Measurements from ENCODE around the gene HIGD1C. TPM values are rescaled to one million over a fixed set of nuclear protein-coding genes. Genes with fewer than 3 reads are reported as not detected.
A peak's percentile ranks its signal among the peaks of the same experiment; 100 is the strongest.
"Not testable (repeated sequence)": the region's sequence is repeated elsewhere in the genome, so short reads cannot be mapped to it uniquely, and the experiment has no call there.

The HIGD1C gene
- total RNA-seq, 1 donor from 2014 or later = not detected

- intact Hi-C loops (cut with DNase I) = loop anchor here (2.0 kb wide), 1 partner anchor 55 kb away; no protein-coding TSS in a partner anchor
- ATAC-seq (no peak), DNase-seq (ENCODE audit: missing footprints) (no peak)
These were observed 22.5 kb upstream of the HIGD1C start for GRCh38 chr12:50929831-50930230.

GRCh38 chr12:50930477-50930876 is 21.9 kb upstream of the HIGD1C start:
- ATAC-seq; DNase-seq (ENCODE audit: missing footprints): not testable (repeated sequence)
- intact Hi-C loops (cut with DNase I) = loop anchor here (2.0 kb wide), 1 partner anchor 54 kb away; no protein-coding TSS in a partner anchor

GRCh38 chr12:50932787-50933280 is 19.5 kb upstream of the HIGD1C start:
- intact Hi-C loops (cut with DNase I) = no loop called here
- no peak for ATAC-seq
- no peak for DNase-seq (ENCODE audit: missing footprints)

DNA sequence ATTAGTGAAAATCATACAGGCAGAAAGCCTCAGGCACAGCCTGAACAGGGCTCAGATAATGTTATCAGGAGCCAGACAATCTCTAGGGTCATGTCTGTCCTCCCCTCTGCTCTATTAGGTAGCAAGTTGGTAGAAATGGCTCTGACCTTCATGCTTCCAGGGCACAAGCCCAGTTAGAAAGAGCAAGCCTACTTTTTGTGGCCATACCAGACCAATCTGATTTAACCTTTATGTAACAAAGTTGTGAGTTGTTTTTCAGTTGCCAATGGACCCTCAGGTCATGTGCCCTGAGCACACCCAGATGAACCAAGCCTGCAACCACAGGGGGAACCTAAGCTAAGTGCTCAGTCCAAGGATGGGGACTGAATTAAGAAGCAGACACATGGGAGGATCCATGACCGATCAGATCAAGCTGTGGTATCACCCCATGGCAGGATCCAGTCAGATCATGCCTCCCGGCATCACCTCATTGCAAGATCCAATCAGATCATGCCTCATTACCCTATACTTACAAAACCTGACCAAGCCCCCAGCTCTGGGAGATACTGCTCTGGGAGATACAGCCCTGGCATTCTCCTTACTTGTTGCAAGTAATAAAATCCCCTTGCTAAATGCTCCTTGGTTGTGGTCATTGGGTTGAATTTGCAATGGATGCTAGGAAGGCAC is 18.8 kb upstream of the HIGD1C start:
- peak; percentile 14 for ATAC-seq
- DNase-seq (ENCODE audit: missing footprints) = no peak
- intact Hi-C loops (cut with DNase I) = no loop called here

DNA sequence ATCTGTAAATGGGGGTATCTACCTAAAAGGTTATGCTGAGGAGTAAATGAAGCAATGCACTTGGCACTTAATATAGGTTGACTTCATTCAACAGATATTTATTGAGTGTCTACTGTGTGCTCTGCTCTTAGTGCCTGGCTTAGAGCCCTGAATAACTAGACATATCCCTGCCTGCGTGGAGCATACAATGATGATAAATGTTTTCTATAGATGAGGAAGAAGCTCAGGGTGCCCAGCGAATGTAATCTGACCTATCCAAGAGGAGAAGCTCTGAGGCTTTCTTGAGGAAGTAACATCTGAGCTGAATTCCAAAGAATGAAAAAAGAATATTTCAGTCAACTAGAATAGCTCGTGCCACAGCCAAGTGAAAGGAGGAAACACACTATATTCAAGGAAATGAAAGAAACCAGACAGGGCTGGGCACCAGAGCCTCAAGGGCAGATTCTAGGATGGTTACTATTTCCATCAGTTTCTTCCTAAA is 17.9 kb upstream of the HIGD1C start:
- intact Hi-C loops (cut with DNase I) = no loop called here
- DNase-seq (ENCODE audit: missing footprints) (no peak), ATAC-seq (peak; percentile 30)

GRCh38 chr12:50934981-50935807 is 17.1 kb upstream of the HIGD1C start:
- intact Hi-C loops (cut with DNase I) = no loop called here
- DNase-seq (ENCODE audit: missing footprints) (no peak), ATAC-seq (peak; percentile 53)

- no peak for ATAC-seq
- intact Hi-C loops (cut with DNase I) = no loop called here
These were observed 15.4 kb upstream of the HIGD1C start for GRCh38 chr12:50936821-50937530.

DNA sequence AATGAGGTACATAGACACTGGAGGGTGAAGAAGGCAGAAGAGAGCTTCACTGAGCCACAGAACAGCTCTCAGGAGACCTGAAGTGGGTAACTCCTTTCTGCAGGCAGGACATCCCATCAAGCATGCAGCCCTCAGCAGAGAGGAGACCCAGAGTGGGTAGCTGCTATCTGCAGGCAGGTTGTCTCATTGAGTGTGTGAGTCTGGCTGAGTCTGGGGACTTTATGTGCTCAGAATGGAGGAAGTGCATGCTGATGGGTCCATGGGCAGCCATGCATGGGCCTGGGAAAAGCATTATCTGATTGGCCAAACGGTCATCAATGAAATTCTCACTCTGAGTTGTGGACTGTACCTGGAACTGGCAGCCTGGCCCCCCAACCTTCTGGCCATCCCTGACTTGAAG is 14.7 kb upstream of the HIGD1C start:
- ATAC-seq (no peak), DNase-seq (ENCODE audit: missing footprints) (no peak)
- intact Hi-C loops (cut with DNase I) = no loop called here

More at GRCh38 chr12:50936821-50937530, 15.4 kb upstream of the HIGD1C start:
- no peak for DNase-seq (ENCODE audit: missing footprints)

GRCh38 chr12:50947933-50948626 is 4.3 kb upstream of the HIGD1C start:
- intact Hi-C loops (cut with DNase I) = no loop called here
- ATAC-seq (no peak), DNase-seq (ENCODE audit: missing footprints) (no peak)

DNA sequence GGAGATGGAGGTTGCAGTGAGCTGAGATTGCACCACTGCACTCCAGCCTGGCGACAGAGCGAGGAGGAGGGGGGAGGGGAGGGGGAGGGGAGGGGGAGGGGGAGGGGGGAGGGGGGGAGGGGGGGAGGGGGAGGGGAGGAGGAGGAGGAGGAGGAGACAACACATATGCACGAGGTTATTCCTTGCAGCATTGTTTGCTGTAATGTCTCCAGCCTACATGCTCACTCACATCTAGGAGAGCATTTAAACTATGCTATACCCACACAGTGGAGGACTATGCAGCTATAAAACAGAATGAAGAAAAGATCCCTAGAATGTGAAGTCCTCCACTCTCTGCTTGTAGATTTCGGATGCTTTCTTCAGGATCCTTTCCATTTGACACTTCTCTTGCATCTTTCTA is 3.5 kb upstream of the HIGD1C start:
- ATAC-seq (no peak), DNase-seq (ENCODE audit: missing footprints) (no peak)
- intact Hi-C loops (cut with DNase I) = no loop called here

DNA sequence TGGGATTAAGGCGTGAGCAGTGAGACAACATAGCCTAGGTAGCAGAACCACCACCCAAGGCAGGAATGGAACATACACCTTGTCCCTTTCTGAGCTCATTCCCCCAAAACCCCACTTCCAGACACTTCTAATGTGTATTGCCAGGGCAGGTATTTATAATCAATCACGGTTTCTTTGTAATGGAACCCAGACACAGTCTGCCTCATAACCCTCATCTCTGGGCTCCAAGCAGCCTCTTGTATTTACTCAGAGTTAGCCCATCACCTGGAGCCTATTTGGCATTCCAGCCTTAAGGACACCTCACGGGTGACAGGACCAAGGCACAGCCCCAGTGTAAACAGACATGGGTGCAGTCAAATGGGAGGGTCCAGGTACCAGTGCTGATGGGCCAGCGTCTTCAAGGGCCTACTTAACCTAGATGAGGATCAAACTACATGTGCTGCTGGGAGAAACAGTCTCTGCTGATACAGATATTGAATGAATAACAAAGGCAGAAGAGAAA is 2.5 kb upstream of the HIGD1C start:
- DNase-seq (ENCODE audit: missing footprints) (no peak), ATAC-seq (no peak)
- intact Hi-C loops (cut with DNase I) = no loop called here

DNA sequence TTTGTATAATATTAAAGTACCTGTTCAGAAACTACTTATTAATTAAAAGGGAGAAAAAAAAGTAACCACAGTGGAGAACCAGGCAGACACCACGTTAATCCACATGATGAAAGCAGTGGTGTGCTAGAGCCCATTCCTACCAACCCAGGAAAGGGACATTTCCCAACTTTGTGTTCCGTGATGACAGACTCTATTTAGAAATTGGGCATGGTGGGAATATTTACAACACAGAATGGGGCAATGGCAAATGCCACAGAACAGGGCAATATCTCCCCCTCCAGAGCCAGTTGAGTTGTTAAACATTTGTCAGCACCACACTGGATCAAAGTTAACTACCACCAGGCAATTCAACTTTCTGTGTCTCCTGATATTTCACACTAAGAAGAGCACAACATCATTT is 1.2 kb upstream of the HIGD1C start:
- intact Hi-C loops (cut with DNase I) = no loop called here
- no peak for DNase-seq (ENCODE audit: missing footprints)
- ATAC-seq = no peak

DNA sequence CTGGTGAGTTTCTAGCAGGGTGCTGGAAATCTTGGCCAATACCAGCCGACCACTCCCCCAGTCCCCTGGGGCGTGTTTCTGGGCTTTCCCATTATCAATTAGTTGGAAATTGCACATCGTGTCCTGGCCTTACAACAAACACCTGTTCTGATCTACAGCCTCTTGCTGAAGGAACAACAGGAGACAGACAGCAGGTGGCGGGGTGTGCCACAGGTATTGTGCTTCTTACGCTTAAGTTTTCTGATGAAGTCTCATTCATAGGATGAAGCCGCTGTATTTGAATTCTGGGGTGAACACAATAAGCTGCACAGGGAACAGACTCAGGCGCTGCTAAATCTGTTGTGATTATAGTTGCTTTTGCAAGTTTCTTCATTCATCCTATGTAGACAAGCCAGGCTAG is 703 bp downstream of the HIGD1C start:
- ATAC-seq = no peak
- intact Hi-C loops (cut with DNase I) = no loop called here
- no peak for DNase-seq (ENCODE audit: missing footprints)

DNA sequence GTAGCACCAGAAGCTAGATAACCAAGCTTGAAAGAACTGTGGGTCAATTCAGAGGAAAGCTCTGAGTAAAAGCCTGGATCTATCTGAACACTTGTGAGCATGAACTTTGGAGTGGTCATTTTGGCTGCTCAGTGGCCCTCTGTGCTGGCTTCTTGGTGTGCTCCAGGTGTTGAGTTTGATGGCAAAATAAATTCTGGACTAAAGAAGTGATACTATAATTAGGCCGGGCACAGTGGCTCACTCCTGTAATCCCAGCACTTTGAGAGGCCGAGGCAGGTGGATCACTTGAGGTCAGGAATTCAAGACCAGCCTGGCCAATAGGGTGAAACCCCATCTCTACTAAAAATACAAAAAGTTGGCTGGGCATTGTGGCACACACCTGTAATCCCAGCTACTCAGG is 2.4 kb downstream of the HIGD1C start:
- intact Hi-C loops (cut with DNase I); ATAC-seq; DNase-seq (ENCODE audit: missing footprints): not testable (repeated sequence)

- ATAC-seq (no peak), DNase-seq (ENCODE audit: missing footprints) (no peak)
- intact Hi-C loops (cut with DNase I) = no loop called here
These were observed 2.9 kb downstream of the HIGD1C start for GRCh38 chr12:50955288-50955687.

DNA sequence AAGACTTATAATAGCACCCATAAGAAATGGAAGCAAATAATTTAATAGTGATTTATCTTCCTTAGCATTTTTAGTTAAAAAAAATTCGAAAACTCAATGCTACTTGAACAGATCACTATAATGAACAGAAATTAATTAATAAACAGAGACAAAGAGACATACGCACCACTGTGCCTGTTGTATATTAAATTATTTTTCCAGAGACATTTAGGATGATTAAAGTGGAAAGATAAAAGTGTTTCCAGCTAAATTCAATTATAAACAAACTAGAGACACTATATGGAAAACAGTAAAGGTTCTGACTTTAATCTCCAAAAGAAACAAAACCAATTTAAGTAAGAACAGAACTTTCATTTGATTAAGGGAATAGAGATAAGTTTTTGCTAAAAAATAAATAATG is 3.4 kb downstream of the HIGD1C start:
- DNase-seq (ENCODE audit: missing footprints) (no peak), ATAC-seq (no peak)
- intact Hi-C loops (cut with DNase I) = no loop called here

- no peak for ATAC-seq
- intact Hi-C loops (cut with DNase I) = no loop called here
These were observed 7.8 kb downstream of the HIGD1C start for GRCh38 chr12:50960130-50960529.

DNA sequence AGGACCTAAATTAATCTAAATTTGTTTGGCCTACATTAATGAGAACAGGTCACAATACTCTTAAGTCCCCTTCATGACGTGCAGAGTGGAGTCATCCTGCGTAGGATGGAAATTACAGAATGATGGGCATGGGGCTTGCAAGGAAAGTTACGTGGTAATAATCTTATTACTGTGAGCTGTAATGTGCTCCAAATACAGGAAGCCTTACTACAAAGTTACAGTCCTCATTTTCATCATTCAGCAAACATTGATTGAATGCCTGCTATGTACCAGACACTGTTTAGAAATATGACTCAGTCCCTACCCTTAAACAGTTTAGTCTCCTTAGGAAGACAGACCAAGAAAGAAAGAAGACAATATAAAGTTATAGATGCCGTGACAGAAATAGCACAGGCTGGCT is 9.4 kb downstream of the HIGD1C start:
- DNase-seq (ENCODE audit: missing footprints) = no peak
- no peak for ATAC-seq
- intact Hi-C loops (cut with DNase I) = no loop called here

More at GRCh38 chr12:50960130-50960529, 7.8 kb downstream of the HIGD1C start:
- no peak for DNase-seq (ENCODE audit: missing footprints)
